IMR-90 (cell line): ENCODE data around the gene APOH. TPM values are rescaled to one million over a fixed set of nuclear protein-coding genes. Genes with fewer than 3 reads are reported as not detected.
A peak's percentile ranks its signal among the peaks of the same experiment; 100 is the strongest.

Experiments used
- ATAC-seq: fragments of 200-7000 bp; cut with Tn5 transposase; 2 replicates; pipeline ENCODE4 v1.9.1; 2020; ENCODE audit warnings: low read depth, mild to moderate bottlenecking, moderate library complexity
- BruUV-seq: library from RNA; stranded (reverse); fragments of 400-500 nt; replicated peaks from 2 replicates; lab custom pipeline; 2021; lab: Mats Ljungman, UMichigan
- CTCF ChIA-PET: fragments of 300-600 bp; formaldehyde crosslinking; extraction: SDS; loops from one replicate; lab custom pipeline; 2021; ENCODE audit warnings: antibody characterized with exemption; lab: Yijun Ruan, JAX
- POLR2A ChIA-PET: fragments of 300-600 bp; sonication (Branson Sonifier 250); formaldehyde crosslinking; loops from one replicate; lab custom pipeline; 2022; ENCODE audit warnings: antibody characterized with exemption; ENCODE audit not compliant: unreplicated experiment; lab: Charles Lee
- DNase-seq: peaks from one replicate; pipeline ENCODE4 v3.0.0; 2013
- H2AFZ ChIP-seq: replicated peaks from 2 replicates; pipeline ENCODE3; 2013; ENCODE audit warnings: low read length, mild to moderate bottlenecking; ENCODE audit not compliant: poor library complexity
- H2AK5ac ChIP-seq: 2 replicates; pipeline ENCODE4 v1.6.1; 2013; ENCODE audit warnings: low read depth, low read length, inconsistent platforms
- H2AK9ac ChIP-seq: replicated peaks from 2 replicates; pipeline ENCODE3; 2013; ENCODE audit warnings: mild to moderate bottlenecking, low read depth, low read length, moderate library complexity; ENCODE audit not compliant: poor library complexity
- H2BK120ac ChIP-seq: 2 replicates; pipeline ENCODE4 v1.6.1; 2013; ENCODE audit warnings: low read depth, low read length, inconsistent platforms
- H2BK15ac ChIP-seq: 3 replicates; pipeline ENCODE4 v1.6.1; 2013; ENCODE audit warnings: low read depth, low read length, inconsistent platforms
- H2BK20ac ChIP-seq: 2 replicates; pipeline ENCODE4 v1.6.1; 2013; ENCODE audit warnings: low read depth, mild to moderate bottlenecking, inconsistent platforms, low read length, moderate library complexity
- H2BK5ac ChIP-seq: 2 replicates; pipeline ENCODE4 v1.6.1; 2013; ENCODE audit warnings: mild to moderate bottlenecking, low read depth, low read length, inconsistent platforms; ENCODE audit not compliant: poor library complexity, severe bottlenecking
- H3K14ac ChIP-seq: replicated peaks from 2 replicates; pipeline ENCODE4 v1.6.1; 2013; ENCODE audit warnings: low read depth, low read length, inconsistent platforms
- H3K18ac ChIP-seq: 2 replicates; pipeline ENCODE4 v1.6.1; 2013; ENCODE audit warnings: low read depth, low read length, control low read depth
- H3K23ac ChIP-seq: 2 replicates; pipeline ENCODE4 v1.6.1; 2013; ENCODE audit warnings: low read depth, low read length, inconsistent platforms
- H3K27ac ChIP-seq: 2 replicates; pipeline ENCODE4 v1.5.1; 2013; ENCODE audit warnings: mild to moderate bottlenecking, control low read depth, low read length; ENCODE audit not compliant: insufficient read depth
- H3K27me3 ChIP-seq: 2 replicates; pipeline ENCODE4 v1.6.1; 2013; ENCODE audit warnings: low read length; ENCODE audit not compliant: control insufficient read depth, insufficient read depth
- H3K36me3 ChIP-seq: 2 replicates; pipeline ENCODE4 v1.6.1; 2013; ENCODE audit warnings: low read length, mixed read lengths; ENCODE audit not compliant: control insufficient read depth, insufficient read depth
- H3K4ac ChIP-seq: 2 replicates; pipeline ENCODE4 v1.6.1; 2013; ENCODE audit warnings: low read depth, low read length, inconsistent platforms
- H3K4me1 ChIP-seq: 2 replicates; pipeline ENCODE4 v1.6.1; 2013; ENCODE audit warnings: low read length, mixed read lengths; ENCODE audit not compliant: control insufficient read depth, insufficient read depth
- H3K4me2 ChIP-seq: 2 replicates; pipeline ENCODE4 v1.6.1; 2013; ENCODE audit warnings: low read depth, mild to moderate bottlenecking, control low read depth, low read length, moderate library complexity
- H3K4me3 ChIP-seq: 2 replicates; pipeline ENCODE4 v1.5.1; 2013; ENCODE audit warnings: low read depth, mild to moderate bottlenecking, control low read depth, low read length, moderate library complexity; ENCODE audit not compliant: insufficient read depth
- H3K56ac ChIP-seq: 2 replicates; pipeline ENCODE4 v1.6.1; 2013; ENCODE audit warnings: low read length, inconsistent platforms; ENCODE audit not compliant: insufficient read depth; ENCODE audit errors: extremely low read depth
- H3K79me1 ChIP-seq, 2 experiments: 2 replicates each; pipeline ENCODE4 v1.6.1; 2013; ENCODE audit warnings: low read length in 2 of 2, inconsistent platforms in 1 of 2, low read depth in 1 of 2
- H3K9ac ChIP-seq: 2 replicates; pipeline ENCODE4 v1.6.1; 2013; ENCODE audit warnings: low read depth, low read length, control low read depth
- H3K9me1 ChIP-seq: 2 replicates; pipeline ENCODE4 v1.6.1; 2013; ENCODE audit warnings: low read length, inconsistent platforms; ENCODE audit not compliant: insufficient read depth
- H3K9me3 ChIP-seq: 2 replicates; pipeline ENCODE4 v1.6.1; 2013; ENCODE audit warnings: low read length; ENCODE audit not compliant: control insufficient read depth, insufficient read depth
- H4K20me1 ChIP-seq: 2 replicates; pipeline ENCODE4 v1.6.1; 2013; ENCODE audit warnings: low read length, inconsistent platforms; ENCODE audit not compliant: insufficient read depth
- H4K5ac ChIP-seq: 2 replicates; pipeline ENCODE4 v1.6.1; 2013; ENCODE audit warnings: mild to moderate bottlenecking, low read depth, low read length, control low read depth
- H4K8ac ChIP-seq, 2 experiments: 2 replicates each; pipeline ENCODE4 v1.6.1; 2013; ENCODE audit warnings: low read depth in 2 of 2, low read length in 2 of 2, control low read depth in 1 of 2, inconsistent platforms in 1 of 2
- H4K91ac ChIP-seq: 2 replicates; pipeline ENCODE4 v1.6.1; 2013; ENCODE audit warnings: low read depth, low read length, inconsistent platforms; ENCODE audit not compliant: insufficient read depth
- CEBPB ChIP-seq: IDR thresholded peaks from 2 replicates; pipeline ENCODE4 v1.6.1; 2012; ENCODE audit warnings: low read depth, low read length, improper control_type of control experiment
- FOS ChIP-seq: fragments of 150-350 bp; IDR thresholded peaks from 2 replicates; pipeline ENCODE4 v1.6.1; 2016; ENCODE audit warnings: low read depth, low read length
- MAFK ChIP-seq: IDR thresholded peaks from 2 replicates; pipeline ENCODE4 v1.6.1; 2012; ENCODE audit warnings: low read depth, low read length, improper control_type of control experiment
- MAZ ChIP-seq: IDR thresholded peaks from 2 replicates; pipeline ENCODE4 v1.6.1; 2012; ENCODE audit warnings: low read depth, mild to moderate bottlenecking, low read length, improper control_type of control experiment, moderate library complexity, borderline replicate concordance
- NFE2L2 ChIP-seq: fragments of 150-350 bp; IDR thresholded peaks from 2 replicates; pipeline ENCODE4 v1.6.1; 2016; ENCODE audit warnings: low read depth, mild to moderate bottlenecking, low read length
- POLR2A ChIP-seq: IDR thresholded peaks from 2 replicates; pipeline ENCODE4 v1.6.1; 2012; ENCODE audit warnings: mild to moderate bottlenecking, low read depth, low read length
- RAD21 ChIP-seq: IDR thresholded peaks from 2 replicates; pipeline ENCODE4 v1.6.1; 2012; ENCODE audit warnings: low read length, improper control_type of control experiment
- RCOR1 ChIP-seq: IDR thresholded peaks from 2 replicates; pipeline ENCODE4 v1.6.1; 2012; ENCODE audit warnings: mild to moderate bottlenecking, low read length, improper control_type of control experiment; ENCODE audit not compliant: insufficient replicate concordance
- WGBS, 2 experiments: methylation state at CpG; one replicate each; pipeline versions ENCODE4 v1.1.5 to v1.1.7; 2013; ENCODE audit warnings: missing lambda C conversion rate in 2 of 2; ENCODE audit not compliant: insufficient read length in 1 of 2; ENCODE audit errors: extremely low coverage in 2 of 2; 5-methylcytosine and 5-hydroxymethylcytosine counted together
- dilution Hi-C: fragments of 300-500 bp; cut with HindIII; formaldehyde crosslinking; loops from one replicate; pipeline ENCODE4 v1.14.3; 2018; ENCODE audit warnings: low sequenced_read_pairs; ENCODE audit not compliant: unreplicated experiment
- in situ Hi-C: fragments of 300-500 bp; cut with MboI; formaldehyde crosslinking; loops from 3 replicates; pipeline ENCODE4 v1.14.3; 2019; ENCODE audit warnings: low sequenced_read_pairs, inconsistent platforms, mixed read lengths
- intact Hi-C: fragments of 100-400 bp; cut with micrococcal nuclease; formaldehyde crosslinking; loops from 2 replicates; pipeline ENCODE4 v1.10.0; 2022
- polyA plus RNA-seq, 3 experiments: library from polyadenylated mRNA; depleted of rRNA; stranded (reverse); fragments of >200 nt; gene quantifications; 2 replicates each; pipeline ENCODE4 v1.2.3, GENCODE V29; 2012; ENCODE audit warnings: low replicate concordance in 1 of 3
- total RNA-seq: library from RNA; depleted of rRNA; stranded (reverse); fragments of >200 nt; gene quantifications from 2 replicates; pipeline ENCODE4 v1.2.3, GENCODE V29; 2012
- TF ChIP-seq, protein P1 (sequence below): fragments of 150-350 bp; IDR thresholded peaks from 2 replicates; pipeline ENCODE4 v1.6.1; 2016; ENCODE audit warnings: low read depth, mild to moderate bottlenecking, low read length, moderate library complexity, borderline replicate concordance
- TF ChIP-seq, protein P2 (sequence below): conservative IDR thresholded peaks from 2 replicates; pipeline ENCODE4 v1.5.1; 2012; ENCODE audit warnings: mild to moderate bottlenecking, low read depth, low read length, improper control_type of control experiment

The APOH gene
- total and polyA plus RNA-seq, 2 of the 4 experiments (the other 2 are of a cell fraction) = not detected

DNA sequence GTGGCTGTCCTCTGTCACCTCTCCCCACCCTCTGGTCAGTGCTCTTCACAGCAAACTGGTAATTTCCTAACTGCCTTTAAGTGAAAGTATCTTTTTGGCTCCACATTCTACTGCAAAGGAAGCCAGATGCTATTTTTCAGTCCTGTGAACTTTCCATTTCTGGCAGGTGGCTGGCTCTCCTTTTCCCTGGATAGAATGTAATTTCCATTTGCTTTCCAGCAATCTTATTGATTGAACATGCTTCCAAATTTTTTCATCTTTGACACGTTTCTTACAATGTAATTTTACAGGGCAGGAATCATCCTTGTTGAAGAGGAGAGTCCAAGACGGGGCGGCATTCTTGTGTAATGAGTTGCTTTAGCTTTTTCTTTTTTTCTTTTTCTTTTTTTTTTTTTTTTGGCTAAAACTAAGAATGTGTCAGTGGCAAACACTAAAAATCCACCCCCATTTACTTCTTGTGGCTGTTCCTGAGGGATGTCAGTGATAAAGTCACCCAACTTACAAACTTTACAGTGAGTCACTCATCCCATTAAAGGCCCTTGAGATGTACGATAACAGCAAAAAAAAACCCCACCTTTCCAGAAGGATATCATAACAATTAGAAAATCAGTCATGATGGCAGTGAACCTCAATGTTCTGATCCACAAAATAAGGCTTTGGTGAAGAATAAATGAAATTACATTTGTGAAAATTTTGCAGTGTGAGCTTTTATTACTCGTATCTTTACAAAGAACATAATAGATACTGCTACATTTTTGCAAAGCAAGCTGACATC is 43.8 kb upstream of the APOH start:
- Histone ChIP-seq H3K27me3 (no peaks in the 10 kb centered on the region), H3K14ac (peak overlapping the region; percentile 80), H3K4ac (peak overlapping the region; percentile 89), H4K20me1 (no peaks in the 10 kb centered on the region), H3K9ac (peak overlapping the region; percentile 53; the same call in 1 of the 2 replicates), H2AK5ac (peak overlapping the region; percentile 89), H3K4me1 (peaks cover 23% of the 10 kb centered on the region), H3K4me3 (peak overlapping the region; percentile 14; the same call in 1 of the 2 replicates), H2AFZ (peak overlapping the region; percentile 82), H3K9me3 (no peaks in the 10 kb centered on the region), H3K9me1 (peaks cover 25% of the 10 kb centered on the region), H2BK15ac (peak overlapping the region; percentile 88), H4K91ac (peak overlapping the region; percentile 86), H2BK20ac (peak overlapping the region; percentile 95), H2BK5ac (peak overlapping the region; percentile 92), H2AK9ac (peak overlapping the region; percentile 76), H3K18ac (peak overlapping the region; percentile 37), H4K5ac (peak overlapping the region; percentile 9; the same call in 1 of the 2 replicates), H3K56ac (peak overlapping the region; percentile 90), H3K36me3 (no peaks in the 10 kb centered on the region), H3K4me2 (peak overlapping the region; percentile 89), H3K79me1 (peaks cover 0 to 16% of the 10 kb centered on the region in 2 experiments; a peak in 1 of 4 replicates), H4K8ac (peak overlapping the region; percentile 58 to 78), H2BK120ac (peak overlapping the region; percentile 96), H3K23ac (peak overlapping the region; percentile 67; the same call in 1 of the 2 replicates), H3K27ac (peak overlapping the region; percentile 86)
- CTCF ChIA-PET = interaction anchor here (0.6 to 0.7 kb wide), 2 partner anchors 56 to 381 kb away, joined by 3 read pairs; no protein-coding TSS in a partner anchor
- no peak for TF ChIP-seq POLR2A
- TF ChIP-seq MAFK = 0 out of 2 replicates have a peak, but pooled peaks have one; percentile 1
- peak; percentile 15; the same call in 1 of the 2 replicates for TF ChIP-seq CEBPB
- TF ChIP-seq RCOR1 = no peak
- TF ChIP-seq RAD21 = no peak
- TF ChIP-seq NFE2L2 = no peak
- TF ChIP-seq, protein P1, sequence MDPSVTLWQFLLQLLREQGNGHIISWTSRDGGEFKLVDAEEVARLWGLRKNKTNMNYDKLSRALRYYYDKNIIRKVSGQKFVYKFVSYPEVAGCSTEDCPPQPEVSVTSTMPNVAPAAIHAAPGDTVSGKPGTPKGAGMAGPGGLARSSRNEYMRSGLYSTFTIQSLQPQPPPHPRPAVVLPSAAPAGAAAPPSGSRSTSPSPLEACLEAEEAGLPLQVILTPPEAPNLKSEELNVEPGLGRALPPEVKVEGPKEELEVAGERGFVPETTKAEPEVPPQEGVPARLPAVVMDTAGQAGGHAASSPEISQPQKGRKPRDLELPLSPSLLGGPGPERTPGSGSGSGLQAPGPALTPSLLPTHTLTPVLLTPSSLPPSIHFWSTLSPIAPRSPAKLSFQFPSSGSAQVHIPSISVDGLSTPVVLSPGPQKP = no peak
- no peak for TF ChIP-seq MAZ
- TF ChIP-seq FOS = peak; percentile 74
- TF ChIP-seq, protein P2, sequence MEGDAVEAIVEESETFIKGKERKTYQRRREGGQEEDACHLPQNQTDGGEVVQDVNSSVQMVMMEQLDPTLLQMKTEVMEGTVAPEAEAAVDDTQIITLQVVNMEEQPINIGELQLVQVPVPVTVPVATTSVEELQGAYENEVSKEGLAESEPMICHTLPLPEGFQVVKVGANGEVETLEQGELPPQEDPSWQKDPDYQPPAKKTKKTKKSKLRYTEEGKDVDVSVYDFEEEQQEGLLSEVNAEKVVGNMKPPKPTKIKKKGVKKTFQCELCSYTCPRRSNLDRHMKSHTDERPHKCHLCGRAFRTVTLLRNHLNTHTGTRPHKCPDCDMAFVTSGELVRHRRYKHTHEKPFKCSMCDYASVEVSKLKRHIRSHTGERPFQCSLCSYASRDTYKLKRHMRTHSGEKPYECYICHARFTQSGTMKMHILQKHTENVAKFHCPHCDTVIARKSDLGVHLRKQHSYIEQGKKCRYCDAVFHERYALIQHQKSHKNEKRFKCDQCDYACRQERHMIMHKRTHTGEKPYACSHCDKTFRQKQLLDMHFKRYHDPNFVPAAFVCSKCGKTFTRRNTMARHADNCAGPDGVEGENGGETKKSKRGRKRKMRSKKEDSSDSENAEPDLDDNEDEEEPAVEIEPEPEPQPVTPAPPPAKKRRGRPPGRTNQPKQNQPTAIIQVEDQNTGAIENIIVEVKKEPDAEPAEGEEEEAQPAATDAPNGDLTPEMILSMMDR = no peak
- BruUV-seq = no TSS peak
- peak; percentile 38 for ATAC-seq
- WGBS, 2 experiments = no CpG with 5 or more reads among the region's 5 CpGs
- DNase-seq = peak; percentile 89
- in situ Hi-C loops (no loop called here), dilution Hi-C loops (no loop called here), intact Hi-C loops (no loop called here)
- POLR2A ChIA-PET = interaction anchor here (0.6 kb wide), 4 partner anchors 11 to 246 kb away, joined by 4 to 13 read pairs (median 6); no protein-coding TSS in a partner anchor
